Measurements from ENCODE around the gene CCL24.
"Not testable (repeated sequence)": the region's sequence is repeated elsewhere in the genome, so short reads cannot be mapped to it uniquely, and the experiment has no call there.

Gene CCL24

GRCh38 chr7:75813781-75814236 lies at the start of gene CCL24:
TSS of gene CCL24 (minus strand) at chr7:75813806. CDS start at chr7:75813715, 91 bp downstream.
- no peak for DNase-seq (ENCODE audit: low read depth in 2 of 2)

GRCh38 chr7:75861636-75862035 lies 48.0 kb upstream of the CCL24 start:
- no peak for DNase-seq (ENCODE audit: low read depth in 2 of 2)

- no peak for DNase-seq (ENCODE audit: low read depth in 2 of 2)
Measured at GRCh38 chr7:75858410-75858809, 44.8 kb upstream of the CCL24 start.

GRCh38 chr7:75856536-75856935 lies 42.9 kb upstream of the CCL24 start:
- no peak for DNase-seq (ENCODE audit: low read depth in 2 of 2)

GRCh38 chr7:75854813-75855345 lies 41.3 kb upstream of the CCL24 start:
- not testable (repeated sequence) for DNase-seq (ENCODE audit: low read depth in 2 of 2)

GRCh38 chr7:75854233-75854632 lies 40.6 kb upstream of the CCL24 start:
- no peak for DNase-seq (ENCODE audit: low read depth in 2 of 2)

GRCh38 chr7:75850235-75850634 lies 36.6 kb upstream of the CCL24 start:
- no peak for DNase-seq (ENCODE audit: low read depth in 2 of 2)

GRCh38 chr7:75849573-75849972 lies 36.0 kb upstream of the CCL24 start:
- DNase-seq (ENCODE audit: low read depth in 2 of 2) = no peak

GRCh38 chr7:75847707-75848106 lies 34.1 kb upstream of the CCL24 start:
- no peak for DNase-seq (ENCODE audit: low read depth in 2 of 2)

- not testable (repeated sequence) for DNase-seq (ENCODE audit: low read depth in 2 of 2)
Measured at GRCh38 chr7:75845132-75845531, 31.5 kb upstream of the CCL24 start.

GRCh38 chr7:75844158-75844557 lies 30.6 kb upstream of the CCL24 start:
- DNase-seq (ENCODE audit: low read depth in 2 of 2) = no peak

GRCh38 chr7:75843613-75844116 lies 30.1 kb upstream of the CCL24 start:
- no peak for DNase-seq (ENCODE audit: low read depth in 2 of 2)

- DNase-seq (ENCODE audit: low read depth in 2 of 2) = no peak
Measured at GRCh38 chr7:75842836-75843446, 29.3 kb upstream of the CCL24 start.

GRCh38 chr7:75840029-75840428 lies 26.4 kb upstream of the CCL24 start:
- no peak for DNase-seq (ENCODE audit: low read depth in 2 of 2)

- DNase-seq (ENCODE audit: low read depth in 2 of 2) = not testable (repeated sequence)
Measured at GRCh38 chr7:75838281-75838930, 24.8 kb upstream of the CCL24 start.

GRCh38 chr7:75836798-75837197 lies 23.2 kb upstream of the CCL24 start:
- DNase-seq (ENCODE audit: low read depth in 2 of 2) = no peak

GRCh38 chr7:75835688-75836285 lies 22.2 kb upstream of the CCL24 start:
- no peak for DNase-seq (ENCODE audit: low read depth in 2 of 2)

GRCh38 chr7:75833662-75834061 lies 20.1 kb upstream of the CCL24 start:
- DNase-seq (ENCODE audit: low read depth in 2 of 2) = not testable (repeated sequence)

GRCh38 chr7:75830978-75831377 lies 17.4 kb upstream of the CCL24 start:
- no peak for DNase-seq (ENCODE audit: low read depth in 2 of 2)

- DNase-seq (ENCODE audit: low read depth in 2 of 2) = not testable (repeated sequence)
Measured at GRCh38 chr7:75829656-75830055, 16.1 kb upstream of the CCL24 start.

GRCh38 chr7:75823198-75823910 lies 9.7 kb upstream of the CCL24 start:
- no peak for DNase-seq (ENCODE audit: low read depth in 2 of 2)

- DNase-seq (ENCODE audit: low read depth in 2 of 2) = no peak
Measured at GRCh38 chr7:75820688-75821087, 7.1 kb upstream of the CCL24 start.
